ENCODE results near the gene PDCD4.

DNA sequence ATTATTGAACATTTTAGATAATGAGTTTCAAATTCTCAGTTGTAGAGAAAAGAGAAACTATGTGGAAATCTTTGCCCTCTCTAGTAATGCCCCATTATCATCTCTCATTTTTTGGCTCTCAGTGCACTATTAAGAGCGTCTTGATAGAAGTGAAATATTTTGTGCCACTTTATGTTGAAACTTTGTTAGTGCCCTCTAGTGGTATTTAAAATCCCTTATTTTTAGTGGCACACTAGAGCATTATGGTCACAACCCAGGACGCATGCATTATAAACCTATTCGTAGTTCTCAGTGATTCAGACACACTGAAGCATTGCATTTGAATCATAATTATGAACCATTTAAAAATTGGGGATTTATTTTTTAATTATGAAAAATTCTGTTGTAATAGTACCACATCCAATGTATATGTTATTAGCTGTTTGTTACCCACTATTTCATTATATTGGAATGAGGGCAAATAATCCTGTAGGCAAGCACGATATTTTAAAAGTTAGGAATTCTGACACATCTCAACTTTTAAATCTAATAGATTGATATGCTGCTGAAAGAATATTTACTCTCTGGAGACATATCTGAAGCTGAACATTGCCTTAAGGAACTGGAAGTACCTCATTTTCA lies 21.9 kb downstream of the PDCD4 start:
- TF ChIP-seq, protein P1, sequence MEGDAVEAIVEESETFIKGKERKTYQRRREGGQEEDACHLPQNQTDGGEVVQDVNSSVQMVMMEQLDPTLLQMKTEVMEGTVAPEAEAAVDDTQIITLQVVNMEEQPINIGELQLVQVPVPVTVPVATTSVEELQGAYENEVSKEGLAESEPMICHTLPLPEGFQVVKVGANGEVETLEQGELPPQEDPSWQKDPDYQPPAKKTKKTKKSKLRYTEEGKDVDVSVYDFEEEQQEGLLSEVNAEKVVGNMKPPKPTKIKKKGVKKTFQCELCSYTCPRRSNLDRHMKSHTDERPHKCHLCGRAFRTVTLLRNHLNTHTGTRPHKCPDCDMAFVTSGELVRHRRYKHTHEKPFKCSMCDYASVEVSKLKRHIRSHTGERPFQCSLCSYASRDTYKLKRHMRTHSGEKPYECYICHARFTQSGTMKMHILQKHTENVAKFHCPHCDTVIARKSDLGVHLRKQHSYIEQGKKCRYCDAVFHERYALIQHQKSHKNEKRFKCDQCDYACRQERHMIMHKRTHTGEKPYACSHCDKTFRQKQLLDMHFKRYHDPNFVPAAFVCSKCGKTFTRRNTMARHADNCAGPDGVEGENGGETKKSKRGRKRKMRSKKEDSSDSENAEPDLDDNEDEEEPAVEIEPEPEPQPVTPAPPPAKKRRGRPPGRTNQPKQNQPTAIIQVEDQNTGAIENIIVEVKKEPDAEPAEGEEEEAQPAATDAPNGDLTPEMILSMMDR (IDR thresholded peaks at IDR 0.05): no peak
- TF ChIP-seq, protein P2, sequence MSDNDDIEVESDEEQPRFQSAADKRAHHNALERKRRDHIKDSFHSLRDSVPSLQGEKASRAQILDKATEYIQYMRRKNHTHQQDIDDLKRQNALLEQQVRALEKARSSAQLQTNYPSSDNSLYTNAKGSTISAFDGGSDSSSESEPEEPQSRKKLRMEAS (CRISPR knock-in tag; IDR thresholded peaks at IDR 0.05): no peak
- TF ChIP-seq FOXJ3 (CRISPR knock-in tag; IDR thresholded peaks at IDR 0.05; ENCODE audit: borderline replicate concordance) (no peak), FOXP1 (CRISPR knock-in tag; IDR thresholded peaks at IDR 0.05; ENCODE audit: borderline replicate concordance) (no peak), TEAD1 (CRISPR knock-in tag; IDR thresholded peaks at IDR 0.05) (no peak), SP1 (CRISPR knock-in tag; conservative IDR thresholded peaks at IDR 0.05) (no peak), ZNF263 (CRISPR knock-in tag; IDR thresholded peaks at IDR 0.05; ENCODE audit: low read depth) (no peak), ZNF121 (CRISPR knock-in tag; IDR thresholded peaks at IDR 0.05) (no peak)
- TF ChIP-seq, protein P3, sequence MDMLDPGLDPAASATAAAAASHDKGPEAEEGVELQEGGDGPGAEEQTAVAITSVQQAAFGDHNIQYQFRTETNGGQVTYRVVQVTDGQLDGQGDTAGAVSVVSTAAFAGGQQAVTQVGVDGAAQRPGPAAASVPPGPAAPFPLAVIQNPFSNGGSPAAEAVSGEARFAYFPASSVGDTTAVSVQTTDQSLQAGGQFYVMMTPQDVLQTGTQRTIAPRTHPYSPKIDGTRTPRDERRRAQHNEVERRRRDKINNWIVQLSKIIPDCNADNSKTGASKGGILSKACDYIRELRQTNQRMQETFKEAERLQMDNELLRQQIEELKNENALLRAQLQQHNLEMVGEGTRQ (CRISPR knock-in tag; IDR thresholded peaks at IDR 0.05): no peak
- TF ChIP-seq, protein P4, sequence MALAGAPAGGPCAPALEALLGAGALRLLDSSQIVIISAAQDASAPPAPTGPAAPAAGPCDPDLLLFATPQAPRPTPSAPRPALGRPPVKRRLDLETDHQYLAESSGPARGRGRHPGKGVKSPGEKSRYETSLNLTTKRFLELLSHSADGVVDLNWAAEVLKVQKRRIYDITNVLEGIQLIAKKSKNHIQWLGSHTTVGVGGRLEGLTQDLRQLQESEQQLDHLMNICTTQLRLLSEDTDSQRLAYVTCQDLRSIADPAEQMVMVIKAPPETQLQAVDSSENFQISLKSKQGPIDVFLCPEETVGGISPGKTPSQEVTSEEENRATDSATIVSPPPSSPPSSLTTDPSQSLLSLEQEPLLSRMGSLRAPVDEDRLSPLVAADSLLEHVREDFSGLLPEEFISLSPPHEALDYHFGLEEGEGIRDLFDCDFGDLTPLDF (CRISPR knock-in tag; IDR thresholded peaks at IDR 0.05): no peak

All from WTC11 (cell line).